Measurements from ENCODE around the gene HJURP.

HJURP gene

GRCh38 chr2:233791151-233791882 is 63.0 kb downstream of the HJURP start:
- no peak for DNase-seq

- no peak for DNase-seq
Measured at GRCh38 chr2:233789554-233789953, 64.8 kb downstream of the HJURP start.

Data from NCI-H1694 (cell line).